Measurements from ENCODE around the gene VAMP2. TPM values are rescaled to one million over a fixed set of nuclear protein-coding genes. Genes with fewer than 3 reads are reported as not detected.
A peak's percentile ranks its signal among the peaks of the same experiment; 100 is the strongest.

The VAMP2 gene
- total RNA-seq, 1 donor from 2014 or later, result 19.8 TPM

GRCh38 chr17:8141045-8141444 is 21.7 kb downstream of the VAMP2 start:
- Mint-ChIP-seq H3K36me3 (ENCODE audit: low read depth, unreplicated experiment) (peaks cover 18% of the 10 kb centered on the region), H3K4me3 (ENCODE audit: unreplicated experiment) (peak overlapping the region; percentile 65), H3K27me3 (ENCODE audit: unreplicated experiment) (peaks cover 14% of the 10 kb centered on the region), H3K27ac (ENCODE audit: unreplicated experiment) (no peak overlapping the region), H3K4me1 (ENCODE audit: unreplicated experiment) (no peaks in the 10 kb centered on the region), H3K9me3 (ENCODE audit: unreplicated experiment) (no peaks in the 10 kb centered on the region)
- TF ChIP-seq CTCF (IDR thresholded peaks at IDR 0.05; ENCODE audit: unreplicated experiment), result no peak
- DNase-seq (ENCODE audit: low spot score), result no peak

- DNase-seq (ENCODE audit: low spot score), result no peak
- H3K27me3 Mint-ChIP-seq (ENCODE audit: unreplicated experiment), result peaks cover 12% of the 10 kb centered on the region
- H3K27ac Mint-ChIP-seq (ENCODE audit: unreplicated experiment), result no peak overlapping the region
- TF ChIP-seq CTCF (IDR thresholded peaks at IDR 0.05; ENCODE audit: unreplicated experiment), result no peak
- peaks cover 16% of the 10 kb centered on the region for H3K36me3 Mint-ChIP-seq (ENCODE audit: low read depth, unreplicated experiment)
- H3K9me3 Mint-ChIP-seq (ENCODE audit: unreplicated experiment), result no peaks in the 10 kb centered on the region
- H3K4me3 Mint-ChIP-seq (ENCODE audit: unreplicated experiment), result no peak overlapping the region
- no peaks in the 10 kb centered on the region for H3K4me1 Mint-ChIP-seq (ENCODE audit: unreplicated experiment)
Measured at GRCh38 chr17:8140065-8141029, 22.4 kb downstream of the VAMP2 start.

GRCh38 chr17:8138672-8139371 is 23.9 kb downstream of the VAMP2 start:
- H3K4me1 Mint-ChIP-seq (ENCODE audit: unreplicated experiment), result no peaks in the 10 kb centered on the region
- H3K9me3 Mint-ChIP-seq (ENCODE audit: unreplicated experiment), result no peaks in the 10 kb centered on the region
- no peak overlapping the region for H3K27ac Mint-ChIP-seq (ENCODE audit: unreplicated experiment)
- peaks cover 9% of the 10 kb centered on the region for H3K27me3 Mint-ChIP-seq (ENCODE audit: unreplicated experiment)
- peaks cover 14% of the 10 kb centered on the region for H3K36me3 Mint-ChIP-seq (ENCODE audit: low read depth, unreplicated experiment)
- H3K4me3 Mint-ChIP-seq (ENCODE audit: unreplicated experiment), result no peak overlapping the region
- peak; percentile 84 for TF ChIP-seq CTCF (IDR thresholded peaks at IDR 0.05; ENCODE audit: unreplicated experiment)
- peak; percentile 99 for DNase-seq (ENCODE audit: low spot score)

GRCh38 chr17:8138374-8138671 is 24.4 kb downstream of the VAMP2 start:
- no peak overlapping the region for H3K4me3 Mint-ChIP-seq (ENCODE audit: unreplicated experiment)
- H3K9me3 Mint-ChIP-seq (ENCODE audit: unreplicated experiment), result no peaks in the 10 kb centered on the region
- no peak for DNase-seq (ENCODE audit: low spot score)
- no peak overlapping the region for H3K27ac Mint-ChIP-seq (ENCODE audit: unreplicated experiment)
- no peak for TF ChIP-seq CTCF (IDR thresholded peaks at IDR 0.05; ENCODE audit: unreplicated experiment)
- H3K36me3 Mint-ChIP-seq (ENCODE audit: low read depth, unreplicated experiment), result peaks cover 11% of the 10 kb centered on the region
- H3K4me1 Mint-ChIP-seq (ENCODE audit: unreplicated experiment), result no peaks in the 10 kb centered on the region
- H3K27me3 Mint-ChIP-seq (ENCODE audit: unreplicated experiment), result peaks cover 7% of the 10 kb centered on the region
